Stimulated activated CD8-positive, alpha-beta memory T cell treated with anti-CD3 and anti-CD28 coated beads, Interleukin-12 subunit alpha, Interleukin-12 subunit beta, amount 100 ng/mL, for 24 hours (primary cell): ENCODE data around the gene PLEKHG2.

Source experiments
- DNase-seq: peaks from one replicate; pipeline ENCODE4 v3.0.0-alpha.2; 2020; ENCODE audit errors: extremely low read depth

The PLEKHG2 gene

GRCh38 chr19:39406656-39407409 is 5.6 kb upstream of the PLEKHG2 start, which contains the start of gene ZFP36:
Gene ZFP36, plus strand, starts transcription at chr19:39406847. Its CDS starts 58 bp downstream, at chr19:39406905.
- DNase-seq: peak; percentile 58

- no peak for DNase-seq
Measured at GRCh38 chr19:39407410-39407659, 5.1 kb upstream of the PLEKHG2 start.

GRCh38 chr19:39407660-39408391 is 4.6 kb upstream of the PLEKHG2 start:
- no peak for DNase-seq

- DNase-seq: no peak
Measured at GRCh38 chr19:39408392-39409207, 3.9 kb upstream of the PLEKHG2 start.

- DNase-seq: no peak
Measured at GRCh38 chr19:39409208-39410016, 3.1 kb upstream of the PLEKHG2 start.

GRCh38 chr19:39410017-39410830 is 2.2 kb upstream of the PLEKHG2 start:
- DNase-seq: no peak

- DNase-seq: no peak
Measured at GRCh38 chr19:39410831-39411080, 1.7 kb upstream of the PLEKHG2 start.

GRCh38 chr19:39411081-39411831 is 1.2 kb upstream of the PLEKHG2 start:
- DNase-seq: no peak

- peak; percentile 78 for DNase-seq
Measured at GRCh38 chr19:39411832-39412099, 703 bp upstream of the PLEKHG2 start.

- no peak for DNase-seq
Measured at GRCh38 chr19:39412867-39413271, 400 bp downstream of the PLEKHG2 start.

- DNase-seq: no peak
Measured at GRCh38 chr19:39413272-39413910, 922 bp downstream of the PLEKHG2 start.

- no peak for DNase-seq
Measured at GRCh38 chr19:39413911-39414608, 1.6 kb downstream of the PLEKHG2 start.

GRCh38 chr19:39415111-39416046 is 2.9 kb downstream of the PLEKHG2 start:
- DNase-seq: no peak

- DNase-seq: no peak
Measured at GRCh38 chr19:39416152-39417120, 4.0 kb downstream of the PLEKHG2 start.

- no peak for DNase-seq
Measured at GRCh38 chr19:39417463-39418181, 5.2 kb downstream of the PLEKHG2 start.

GRCh38 chr19:39419003-39419402 is 6.5 kb downstream of the PLEKHG2 start:
- no peak for DNase-seq

- no peak for DNase-seq
Measured at GRCh38 chr19:39420769-39421168, 8.3 kb downstream of the PLEKHG2 start.
